ENCODE results near the gene UNC79.

- TF ChIP-seq ZNF274 (IDR thresholded peaks at IDR 0.05; ENCODE audit: low read depth, low read length) (no peak), YY1 (IDR thresholded peaks at IDR 0.05; ENCODE audit: insufficient read depth, insufficient read length) (no peak), SUZ12 (IDR thresholded peaks at IDR 0.05; ENCODE audit: extremely low read depth, insufficient read depth, insufficient read length) (no peak)
These were observed 245.7 kb downstream of the UNC79 start for GRCh38 chr14:93676416-93676958.
